Left ventricle myocardium superior (tissue), 1 donor: Measurements from ENCODE around the gene PIH1D2. TPM values are rescaled to one million over a fixed set of nuclear protein-coding genes. Genes with fewer than 3 reads are reported as not detected.
"Not testable (repeated sequence)": the region's sequence is repeated elsewhere in the genome, so short reads cannot be mapped to it uniquely, and the experiment has no call there.

ENCODE experiments used
- ATAC-seq: fragments of 200-7000 bp; cut with Tn5 transposase; one replicate; pipeline ENCODE4 v1.9.1; 2020; ENCODE audit warnings: mild to moderate bottlenecking, moderate library complexity
- DNase-seq: peaks from one replicate; pipeline ENCODE4 v3.0.0-alpha.2; 2020
- intact Hi-C: fragments of 100-400 bp; cut with micrococcal nuclease; formaldehyde crosslinking; loops from one replicate; pipeline ENCODE4 v1.11.0; 2022
- total RNA-seq: library from RNA; stranded (reverse); fragmentation: NEBNext Ultra II Directional; extraction: Animal tissue kit (Norgen Biotek cat#: 25700); gene quantifications from one replicate; pipeline ENCODE4 v1.2.1, GENCODE V29; 2021
- donor health status: DM: no; HTN: yes; CAD: no; lungs with severe emphysema.

PIH1D2 gene
- total RNA-seq, 1 donor from 2014 or later, result 1.6 TPM

DNA sequence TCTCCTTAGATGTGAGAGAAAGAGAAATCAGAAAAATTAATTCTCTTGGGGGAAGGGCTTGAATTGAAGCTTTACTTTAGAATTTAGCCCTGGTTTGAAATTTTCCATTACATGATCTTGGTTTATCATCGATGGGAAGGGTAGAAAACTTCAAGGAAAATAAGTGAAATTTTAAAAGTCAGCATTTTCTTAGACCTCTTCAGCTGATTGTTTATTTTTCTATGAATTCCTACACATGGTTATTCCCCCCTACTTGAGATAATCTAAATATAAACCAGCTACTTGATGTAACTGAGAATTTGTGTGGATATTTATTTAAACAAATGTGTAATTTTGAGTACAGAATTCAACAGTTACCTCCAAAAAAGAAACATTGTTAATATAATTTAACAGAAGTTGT lies 10.9 kb downstream of the PIH1D2 start:
- no peak for ATAC-seq

DNA sequence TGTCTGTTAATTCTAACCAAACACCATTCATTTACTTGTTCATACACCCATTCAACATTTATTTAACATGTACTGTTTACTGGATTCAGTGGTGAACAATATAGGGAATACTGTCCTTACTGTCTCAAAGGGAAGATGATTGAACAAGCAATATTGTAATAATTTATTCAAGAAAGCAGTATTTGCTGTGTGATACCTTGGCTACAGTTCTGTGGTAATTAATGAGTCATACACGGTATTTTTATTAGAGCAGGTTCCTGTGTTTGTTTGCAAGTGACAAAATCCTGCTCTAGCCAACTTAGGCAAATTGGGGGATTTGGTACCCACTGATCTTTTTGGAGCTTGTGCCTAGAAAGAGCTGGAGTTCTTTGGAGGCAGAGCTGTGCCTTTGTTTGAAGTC lies 15.7 kb downstream of the PIH1D2 start:
- DNase-seq, result no peak
- intact Hi-C loops, result no loop called here
- no peak for ATAC-seq

More for the DNA sequence above, 10.9 kb downstream of the PIH1D2 start:
- DNase-seq, result no peak
- intact Hi-C loops, result no loop called here

DNA sequence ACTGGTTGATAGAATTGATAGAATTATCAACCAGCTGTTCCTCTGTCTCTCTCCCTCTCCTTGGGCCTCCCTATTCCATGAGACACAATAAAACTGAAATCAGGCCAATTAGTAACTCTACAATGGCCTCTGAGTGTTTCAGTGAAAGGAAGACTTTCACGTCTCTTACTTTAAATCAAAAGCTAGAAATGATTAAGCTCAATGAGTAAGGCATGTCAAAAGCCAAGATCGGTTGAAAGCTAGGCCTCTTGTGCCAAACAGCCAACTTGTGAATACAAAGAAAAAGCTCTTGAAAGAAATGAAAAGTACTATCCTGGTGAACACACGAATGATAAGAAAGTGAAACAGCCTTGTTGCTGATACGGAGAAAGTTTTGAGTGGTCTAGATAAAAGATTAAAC lies 16.6 kb downstream of the PIH1D2 start:
- DNase-seq (no peak), ATAC-seq (no peak)
- intact Hi-C loops, result no loop called here

DNA sequence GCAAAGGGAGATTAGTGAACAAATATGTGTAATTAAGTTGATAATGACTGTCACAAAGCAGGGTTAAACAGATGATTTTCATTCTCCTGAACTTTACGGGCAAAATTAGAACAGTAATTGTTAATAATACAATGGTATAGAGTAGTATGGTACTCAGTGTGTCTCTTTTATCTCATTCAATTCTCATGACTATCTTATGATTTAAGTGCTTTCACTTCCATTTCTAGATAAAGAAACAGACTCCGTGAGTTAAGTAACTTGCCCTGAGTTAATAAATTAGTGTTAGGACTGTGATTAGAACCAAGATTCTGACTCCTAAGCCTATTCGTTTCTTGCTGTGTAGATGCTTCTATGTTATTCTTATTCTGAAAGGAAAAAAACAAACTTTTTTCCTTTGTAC lies 22.0 kb downstream of the PIH1D2 start:
- ATAC-seq, result no peak
- DNase-seq, result no peak
- intact Hi-C loops, result no loop called here

DNA sequence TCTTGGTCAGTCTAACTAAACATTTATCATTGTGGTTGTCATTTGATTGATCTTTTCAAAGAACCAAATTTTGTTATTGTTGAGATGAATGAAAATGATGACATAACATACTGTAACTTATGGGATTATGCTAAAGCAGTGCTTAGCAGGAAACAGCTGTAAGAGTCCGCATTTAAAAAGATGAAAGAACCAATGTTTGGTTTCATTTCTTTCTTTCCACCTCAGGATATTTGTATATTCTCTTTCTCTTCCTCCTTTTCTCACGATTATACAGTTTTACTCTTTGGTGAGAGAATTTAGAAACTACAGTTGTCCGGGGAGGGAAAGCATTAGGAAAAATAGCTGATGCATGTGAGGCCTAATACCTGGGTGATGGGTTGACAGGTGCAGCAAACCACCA lies 23.1 kb downstream of the PIH1D2 start:
- ATAC-seq (no peak), DNase-seq (no peak)
- intact Hi-C loops, result no loop called here

DNA sequence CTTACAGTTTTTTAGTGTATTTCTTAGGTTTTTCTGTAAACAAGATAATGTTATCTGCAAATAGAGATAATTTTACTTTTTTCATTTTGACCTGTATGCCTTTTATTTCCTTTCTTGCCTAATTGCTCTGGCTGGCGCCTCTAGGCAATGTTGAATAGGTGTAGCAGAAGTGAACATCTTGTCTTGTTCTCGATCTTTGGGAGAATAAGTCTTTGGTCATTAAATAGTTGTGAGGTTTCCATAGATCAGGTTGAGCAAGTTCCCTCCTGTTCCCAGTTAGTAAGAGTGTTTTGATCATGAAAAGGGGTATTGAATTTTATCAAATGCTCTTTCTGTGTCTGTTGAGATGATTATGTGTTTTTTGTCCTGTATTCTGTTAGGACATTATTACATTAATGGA lies 24.0 kb downstream of the PIH1D2 start:
- ATAC-seq, result no peak
- no peak for DNase-seq
- intact Hi-C loops, result no loop called here

DNA sequence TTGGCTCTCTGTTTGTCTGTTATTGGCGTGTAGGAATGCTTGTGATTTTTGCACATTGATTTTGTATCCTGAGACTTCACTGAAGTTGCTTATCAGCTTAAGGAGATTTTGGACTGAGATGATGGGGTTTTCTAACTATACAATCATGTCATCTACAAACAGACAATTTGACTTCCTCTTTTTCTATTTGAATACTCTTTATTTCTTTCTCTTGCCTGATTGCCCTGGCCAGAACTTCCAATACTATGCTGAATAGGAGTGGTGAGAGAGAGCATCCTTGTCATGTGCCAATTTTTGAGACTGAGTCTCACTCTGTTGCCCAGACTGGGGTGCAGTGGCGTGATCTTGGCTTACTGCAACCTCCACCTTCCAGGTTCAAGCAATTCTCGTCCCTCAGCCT lies 25.6 kb downstream of the PIH1D2 start:
- ATAC-seq, DNase-seq, intact Hi-C loops: not testable (repeated sequence)

DNA sequence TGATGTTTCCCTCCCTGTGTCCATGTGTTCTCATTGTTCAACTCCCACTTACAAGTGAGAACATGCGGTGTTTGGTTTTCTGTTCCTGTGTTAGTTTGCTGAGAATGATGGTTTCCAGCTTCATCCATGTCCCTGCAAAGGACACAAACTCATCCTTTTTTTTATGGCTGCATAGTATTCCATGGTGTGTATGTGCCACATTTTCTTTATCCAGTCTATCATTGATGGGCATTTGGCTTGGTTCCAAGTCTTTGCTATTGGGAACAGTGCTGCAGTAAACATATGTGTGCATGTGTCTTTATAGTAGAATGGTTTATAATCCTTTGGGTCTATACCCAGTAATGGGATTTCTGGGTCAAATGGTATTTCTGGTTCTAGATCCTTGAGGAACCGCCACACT lies 27.2 kb downstream of the PIH1D2 start:
- DNase-seq, ATAC-seq, intact Hi-C loops: not testable (repeated sequence)

DNA sequence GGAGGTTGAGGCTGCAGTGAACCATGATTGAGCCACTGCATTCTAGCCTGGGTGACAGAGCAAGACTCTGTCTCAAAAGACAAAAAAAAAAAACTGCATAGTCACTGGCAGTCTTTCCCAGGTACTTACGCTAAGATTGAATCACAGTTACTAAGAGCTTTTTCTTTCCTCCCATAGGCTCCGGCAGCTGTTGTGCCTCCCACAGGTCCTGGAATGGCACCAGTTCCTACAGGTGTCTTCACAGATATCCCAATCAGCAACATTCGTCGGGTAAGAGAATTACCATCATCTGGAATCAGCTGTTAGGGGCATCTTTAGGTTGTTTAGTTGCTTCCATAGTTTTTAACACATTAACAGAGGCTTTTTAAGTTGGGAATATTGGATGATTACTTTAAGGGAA lies 28.9 kb downstream of the PIH1D2 start:
- intact Hi-C loops, result no loop called here
- DNase-seq, result no peak
- ATAC-seq, result no peak

DNA sequence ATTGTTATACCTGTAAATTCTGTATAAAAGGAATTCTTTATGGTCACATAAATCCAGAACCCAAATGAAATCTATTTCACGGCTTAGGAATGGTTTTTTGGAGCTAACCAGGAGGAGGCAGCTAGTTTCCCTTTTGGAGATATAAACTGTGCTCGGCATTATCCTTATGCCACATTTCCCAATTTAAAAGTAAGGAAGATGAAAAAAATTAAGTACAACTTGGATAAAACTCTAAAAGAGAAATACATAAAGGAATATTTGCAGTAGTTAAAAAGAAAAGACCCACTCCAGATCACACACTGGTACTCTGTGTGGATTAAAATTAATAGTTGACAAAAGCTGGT lies 30.9 kb downstream of the PIH1D2 start:
- intact Hi-C loops, result no loop called here
- ATAC-seq, result no peak

DNA sequence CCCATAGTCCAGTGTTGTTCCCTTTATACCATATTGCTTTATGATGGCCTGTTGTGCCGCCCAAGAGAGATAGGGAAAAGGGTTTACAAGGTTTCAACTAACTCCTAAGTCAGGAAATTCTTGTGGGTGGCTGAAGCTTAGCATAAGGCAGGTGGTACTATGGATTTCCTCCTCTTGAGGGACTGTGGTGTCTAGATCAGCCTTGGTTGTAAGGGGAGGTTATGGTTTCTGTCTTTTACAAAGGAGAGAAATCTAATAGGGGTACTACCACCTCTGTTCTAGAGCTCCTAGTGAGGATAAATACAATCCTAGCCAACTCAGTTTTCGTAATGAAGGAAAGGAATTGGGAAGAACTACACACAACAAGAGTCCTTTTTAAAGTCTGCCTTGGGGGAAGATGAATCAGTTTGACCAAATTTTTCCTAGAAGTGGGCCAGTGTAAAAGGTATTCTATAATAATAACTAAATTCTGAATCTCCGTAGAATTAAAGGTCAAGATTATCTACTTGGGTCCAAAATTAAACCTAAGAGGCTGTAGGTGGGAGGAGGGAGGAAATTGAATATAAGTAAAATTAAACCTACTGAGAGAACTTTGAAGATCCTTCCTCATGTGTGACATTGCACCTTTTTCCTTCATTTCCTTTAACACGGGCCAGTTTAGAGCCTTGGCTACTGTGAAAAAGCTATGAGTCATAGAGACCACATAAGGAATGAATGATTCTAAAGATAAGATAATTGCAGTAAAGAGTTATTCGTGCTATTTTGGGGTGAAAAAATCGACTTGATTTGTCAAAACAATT lies 31.5 kb downstream of the PIH1D2 start:
- intact Hi-C loops, result no loop called here
- ATAC-seq (no peak), DNase-seq (no peak)

More for the DNA sequence above, 30.9 kb downstream of the PIH1D2 start:
- DNase-seq, result no peak

DNA sequence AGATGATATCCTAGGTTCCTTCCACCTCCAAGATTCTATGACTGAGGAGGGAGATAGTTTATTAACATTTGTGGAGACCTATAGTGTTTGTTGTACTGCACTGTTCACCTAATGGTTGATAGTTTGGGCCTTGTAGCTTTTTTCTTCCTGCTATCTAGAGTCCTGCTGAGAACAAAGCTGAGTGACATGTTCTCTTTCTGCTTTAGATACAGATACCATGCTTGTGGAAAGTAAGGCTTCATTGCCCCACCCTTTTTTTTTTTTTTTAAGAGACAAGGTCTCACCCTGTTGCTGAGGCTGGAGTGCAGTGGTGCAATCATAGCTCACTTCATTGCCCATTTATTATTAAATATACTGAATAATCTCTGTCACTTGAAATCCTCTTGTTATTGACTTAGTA lies 36.3 kb downstream of the PIH1D2 start:
- DNase-seq, result no peak
- intact Hi-C loops, result no loop called here

DNA sequence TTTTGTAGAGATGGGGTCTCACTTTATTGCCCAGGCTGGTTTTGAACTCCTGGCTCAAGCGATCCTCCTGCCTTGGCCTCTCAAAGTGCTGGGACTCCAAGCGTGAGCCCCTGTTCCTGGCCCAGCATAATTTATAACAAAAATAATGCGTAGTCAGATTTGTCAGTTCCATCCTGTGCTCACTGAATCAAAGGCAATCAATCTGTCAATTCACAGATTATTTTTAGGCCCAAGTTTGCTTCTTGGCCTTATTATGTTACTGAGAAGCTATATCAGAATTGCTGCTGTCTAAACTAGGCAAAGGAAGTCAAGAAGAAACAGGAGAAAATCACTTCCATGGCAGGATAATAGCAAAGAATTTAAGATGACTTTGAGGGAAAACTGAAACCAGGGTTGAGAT lies 39.9 kb downstream of the PIH1D2 start:
- ATAC-seq, result no peak
- intact Hi-C loops, result no loop called here
- DNase-seq, result no peak

More for the DNA sequence above, 36.3 kb downstream of the PIH1D2 start:
- ATAC-seq, result peak; percentile 61

DNA sequence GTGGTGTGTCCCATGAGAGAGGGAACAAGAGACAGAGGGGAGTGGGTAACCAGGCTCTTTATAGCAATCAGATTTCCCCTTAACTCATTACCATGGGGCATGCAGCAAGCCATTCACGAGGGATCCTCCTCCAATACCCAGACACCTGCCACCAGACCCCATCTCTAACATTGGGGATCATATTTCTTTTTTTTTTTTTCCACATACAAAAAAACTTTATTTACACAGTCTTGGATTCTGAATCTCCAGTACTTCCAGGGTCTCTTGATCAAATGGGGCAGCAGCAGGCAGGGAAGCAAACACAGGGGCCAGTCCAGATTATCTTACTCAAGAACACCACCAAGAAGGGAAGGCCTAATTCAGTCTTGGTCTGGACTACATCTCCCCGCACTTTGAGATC lies 44.4 kb downstream of the PIH1D2 start:
- intact Hi-C loops, result no loop called here
- DNase-seq (no peak), ATAC-seq (no peak)

DNA sequence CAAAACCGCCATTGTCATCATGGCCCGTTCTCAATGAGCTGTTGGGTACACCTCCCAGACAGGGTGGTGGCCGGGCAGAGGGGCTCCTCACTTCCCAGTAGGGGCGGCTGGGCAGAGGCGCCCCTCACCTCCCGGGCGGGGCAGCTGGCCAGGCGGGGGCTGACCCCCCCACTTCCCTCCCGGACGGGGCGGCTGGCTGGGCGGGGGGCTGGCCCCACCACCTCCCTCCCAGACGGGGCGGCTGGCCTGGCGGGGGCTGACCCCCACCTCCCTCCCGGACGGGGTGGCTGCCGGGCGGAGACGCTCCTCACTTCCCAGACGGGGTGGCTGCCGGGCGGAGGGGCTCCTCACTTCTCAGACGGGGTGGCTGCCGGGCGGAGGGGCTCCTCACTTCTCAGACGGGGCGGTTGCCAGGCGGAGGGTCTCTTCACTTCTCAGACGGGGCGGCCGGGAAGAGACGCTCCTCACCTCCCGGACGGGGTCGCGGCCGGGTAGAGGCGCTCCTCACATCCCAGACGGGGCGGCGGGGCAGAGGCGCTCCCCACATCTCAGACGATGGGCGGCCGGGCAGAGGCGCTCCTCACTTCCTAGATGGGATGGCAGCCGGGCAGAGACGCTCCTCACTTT lies 46.9 kb downstream of the PIH1D2 start:
- ATAC-seq, intact Hi-C loops, DNase-seq: not testable (repeated sequence)

DNA sequence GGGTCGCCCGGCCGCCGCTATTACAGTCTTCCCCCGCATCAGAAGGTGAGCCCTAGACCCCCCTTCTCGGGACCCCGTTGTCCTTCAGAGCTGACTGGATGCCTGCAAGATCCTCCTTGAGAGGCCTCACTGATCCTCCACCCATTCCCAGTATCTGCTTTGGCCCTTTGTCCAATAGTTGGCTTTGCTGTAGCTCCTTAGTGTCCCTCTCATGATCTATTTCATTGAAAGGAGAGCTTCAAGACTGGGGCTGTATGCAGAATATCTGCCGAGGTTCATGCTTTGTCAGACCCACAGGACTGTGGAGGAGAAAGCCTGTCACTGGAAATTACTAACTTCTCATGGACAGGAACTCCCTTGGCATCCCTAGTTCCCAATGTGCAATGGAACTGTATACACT lies 48.1 kb downstream of the PIH1D2 start:
- intact Hi-C loops, result no loop called here
- DNase-seq (no peak), ATAC-seq (peak; percentile 16)

DNA sequence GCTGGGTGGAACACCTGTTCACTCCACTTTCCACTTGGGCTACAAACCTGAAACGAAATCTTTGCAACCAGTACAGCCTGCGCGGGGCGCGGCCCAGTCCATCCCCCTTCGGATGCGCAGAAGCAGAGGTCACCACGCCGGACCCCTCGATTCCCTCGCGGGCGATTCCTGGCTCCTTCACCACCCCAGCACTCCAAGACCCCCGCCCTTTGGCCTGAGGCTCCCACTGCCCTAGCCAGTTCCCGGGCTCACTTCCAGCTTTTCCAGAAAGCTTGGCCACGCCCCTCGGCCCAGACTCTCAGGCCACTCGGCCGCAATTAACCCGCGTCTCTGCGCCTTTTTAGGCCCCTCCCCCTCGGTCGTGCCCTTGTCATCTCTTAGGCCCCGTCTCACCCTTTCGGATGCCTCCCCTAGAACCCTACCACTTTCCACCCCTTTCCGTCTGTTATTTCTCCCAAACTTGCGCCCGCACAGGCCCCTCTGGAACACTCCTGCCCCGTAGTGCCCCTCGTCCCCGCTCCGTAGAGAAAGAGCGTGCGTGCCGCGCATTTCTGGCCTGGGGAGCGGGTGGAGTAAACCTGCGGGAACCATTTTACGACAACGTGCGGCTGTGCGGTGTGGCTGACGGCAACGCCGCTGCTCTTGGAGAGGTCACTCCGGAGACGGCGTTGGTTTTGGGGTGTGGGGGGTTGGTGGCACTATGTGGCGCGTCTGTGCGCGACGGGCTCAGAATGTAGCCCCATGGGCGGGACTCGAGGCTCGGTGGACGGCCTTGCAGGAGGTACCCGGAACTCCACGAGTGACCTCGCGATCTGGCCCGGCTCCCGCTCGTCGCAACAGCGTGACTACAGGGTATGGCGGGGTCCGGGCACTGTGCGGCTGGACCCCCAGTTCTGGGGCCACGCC lies 48.8 kb downstream of the PIH1D2 start, which contains the start of gene DLAT:
Gene DLAT, plus strand, starts transcription at position 636 of the 906 bp plus-strand sequence. Its CDS starts 65 bp downstream, at position 701.
- DNase-seq (peak; percentile 93), ATAC-seq (peak; percentile 93)
- intact Hi-C loops, result loop anchor here (5.0 kb wide), 1 partner anchor 93 kb away; no protein-coding TSS in a partner anchor

DNA sequence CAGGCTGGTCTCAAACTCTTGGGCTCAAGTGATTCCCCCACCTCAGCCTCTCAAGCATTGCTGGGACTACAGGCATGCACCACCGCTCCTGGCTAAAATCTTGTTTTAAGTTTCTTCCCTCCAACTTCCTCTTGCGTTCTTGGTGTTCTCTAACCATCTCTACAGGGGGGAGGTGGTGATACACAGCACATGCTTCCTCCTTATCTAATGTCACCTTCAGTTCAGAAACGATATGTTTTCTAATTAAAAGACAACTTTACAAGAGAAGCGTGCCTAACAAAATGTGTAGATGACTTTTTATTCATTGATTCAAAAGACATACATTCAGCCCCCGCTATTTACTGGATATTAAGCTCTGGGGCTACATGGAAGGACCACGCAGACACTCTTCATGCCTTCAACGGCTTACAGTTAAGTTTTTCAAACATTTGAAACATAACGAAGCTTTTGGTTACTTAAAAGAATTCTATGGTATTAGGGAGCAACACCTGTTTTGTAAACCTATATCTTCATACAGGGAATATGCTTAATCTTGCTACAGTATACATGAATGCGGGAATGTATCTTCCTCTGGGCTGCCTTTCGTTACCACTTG lies 49.5 kb downstream of the PIH1D2 start:
- intact Hi-C loops, result loop anchor here (5.0 kb wide), 1 partner anchor 92 kb away; no protein-coding TSS in a partner anchor
- peak; percentile 9 for ATAC-seq

DNA sequence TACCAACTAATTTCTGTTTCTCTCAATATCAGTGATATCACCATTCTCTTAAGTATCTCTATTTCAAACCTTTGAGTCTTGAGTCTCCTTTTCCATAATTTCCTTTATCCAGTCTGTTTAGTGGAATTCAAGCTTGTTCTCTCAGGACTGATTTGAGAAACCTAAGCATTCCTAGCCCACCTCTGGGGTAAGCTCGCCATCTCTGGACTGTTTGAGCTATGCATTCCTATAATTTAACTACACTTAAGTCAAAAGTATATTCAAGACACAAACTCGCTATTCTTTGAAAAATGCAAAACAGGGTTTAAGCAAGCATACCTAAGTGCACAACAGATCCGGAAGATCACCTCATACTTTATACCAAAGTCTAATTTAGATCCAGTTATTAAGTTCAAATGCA lies 50.7 kb downstream of the PIH1D2 start:
- no peak for ATAC-seq
- intact Hi-C loops, result loop anchor here (5.0 kb wide), 1 partner anchor 91 kb away; no protein-coding TSS in a partner anchor
- no peak for DNase-seq

More for the DNA sequence above, 49.5 kb downstream of the PIH1D2 start:
- DNase-seq, result no peak
